Endometrium (tissue), 2 donors: ENCODE measurements around the gene PRKAR1B.
"Not testable (repeated sequence)": the region's sequence is repeated elsewhere in the genome, so short reads cannot be mapped to it uniquely, and the experiment has no call there.

Source experiments
- FAIRE-seq: peaks from 2 replicates; lab custom pipeline; 2012; peaks lifted over from hg19 to GRCh38; lab: Jason Lieb, UNC
- donor health status: control.
- donor health status: control.

PRKAR1B gene

DNA sequence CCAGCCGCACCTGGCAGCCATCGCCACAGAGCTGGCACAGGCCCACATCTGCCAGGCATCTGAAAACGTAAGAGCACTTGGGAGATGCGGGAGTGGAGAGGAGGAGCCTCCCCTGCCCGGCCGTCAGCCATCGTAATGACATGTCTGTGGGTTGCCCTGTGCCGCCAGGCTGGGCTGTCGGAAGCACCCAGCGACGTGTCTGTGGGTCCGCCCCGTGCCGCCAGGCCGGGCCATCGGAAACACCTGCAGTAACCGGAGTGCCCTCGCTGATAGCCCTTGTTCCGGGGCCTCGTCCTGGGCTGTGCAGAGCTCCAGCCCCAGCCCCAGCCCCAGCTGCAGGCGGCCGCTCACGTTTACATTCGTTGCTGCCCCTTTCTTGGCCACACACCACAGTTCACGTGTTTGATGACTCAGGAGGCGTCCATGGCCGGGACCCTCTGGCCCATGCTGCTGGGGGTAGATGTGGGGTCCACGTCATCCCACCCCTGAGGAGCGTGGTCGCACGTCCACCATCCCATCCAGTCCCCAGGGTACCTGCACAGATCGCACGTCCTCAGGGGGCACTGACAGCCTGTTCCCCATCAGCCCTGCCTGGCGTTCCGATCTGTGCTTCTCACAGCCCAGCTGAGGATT, 30.0 kb upstream of the PRKAR1B start:
- FAIRE-seq, result no peak

DNA sequence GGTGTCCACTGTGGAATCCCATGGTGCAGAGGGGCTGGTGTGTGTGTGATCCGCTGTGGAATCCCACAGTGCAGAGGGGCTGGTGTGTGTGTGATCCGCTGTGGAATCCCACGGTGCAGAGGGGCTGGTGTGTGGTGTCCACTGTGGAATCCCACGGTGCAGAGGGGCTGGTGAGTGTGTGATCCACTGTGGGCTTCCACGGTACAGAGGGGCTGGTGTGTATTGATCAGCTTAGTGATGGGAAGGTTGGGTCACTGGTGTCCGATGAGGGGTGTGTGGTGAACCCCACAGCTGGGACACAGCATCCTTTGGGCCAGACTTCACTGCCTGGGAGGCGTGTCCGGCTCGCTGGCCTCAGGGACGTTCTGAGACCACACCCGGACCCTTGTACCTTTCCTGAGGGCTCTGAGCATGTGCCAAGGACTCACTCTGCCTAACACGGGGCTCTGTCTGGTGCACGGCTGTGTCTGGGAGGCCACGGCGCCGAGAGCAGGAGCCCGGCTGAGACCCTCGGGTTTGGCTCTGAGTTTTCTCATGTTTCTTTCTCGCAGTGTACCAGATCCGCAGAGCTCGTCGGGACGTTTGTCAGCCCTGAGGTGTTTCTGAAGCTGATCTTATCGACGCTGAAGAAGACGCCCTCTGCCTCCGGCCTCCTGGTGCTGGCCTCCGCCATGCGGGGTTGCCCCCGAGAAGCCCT, 29.3 kb upstream of the PRKAR1B start:
- no peak for FAIRE-seq

DNA sequence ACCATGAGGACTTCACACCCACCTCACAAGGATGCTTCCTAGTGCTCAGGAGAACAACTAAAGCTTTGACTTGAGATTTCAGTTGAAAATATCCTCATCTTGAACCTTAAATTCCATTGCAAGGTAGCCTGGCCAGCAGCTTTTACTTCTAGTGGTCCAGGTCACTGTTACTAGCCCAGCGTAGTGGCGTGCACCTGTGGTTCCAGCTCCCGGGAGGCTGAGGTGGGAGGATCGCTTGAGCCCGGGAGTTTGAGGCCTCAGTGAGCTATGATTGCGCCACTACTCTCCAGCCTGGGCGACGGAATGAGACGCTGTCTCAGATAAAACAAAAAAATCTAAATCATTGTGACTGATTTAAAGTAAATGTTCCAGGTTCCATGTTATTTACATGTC, 28.3 kb upstream of the PRKAR1B start:
- no peak for FAIRE-seq

DNA sequence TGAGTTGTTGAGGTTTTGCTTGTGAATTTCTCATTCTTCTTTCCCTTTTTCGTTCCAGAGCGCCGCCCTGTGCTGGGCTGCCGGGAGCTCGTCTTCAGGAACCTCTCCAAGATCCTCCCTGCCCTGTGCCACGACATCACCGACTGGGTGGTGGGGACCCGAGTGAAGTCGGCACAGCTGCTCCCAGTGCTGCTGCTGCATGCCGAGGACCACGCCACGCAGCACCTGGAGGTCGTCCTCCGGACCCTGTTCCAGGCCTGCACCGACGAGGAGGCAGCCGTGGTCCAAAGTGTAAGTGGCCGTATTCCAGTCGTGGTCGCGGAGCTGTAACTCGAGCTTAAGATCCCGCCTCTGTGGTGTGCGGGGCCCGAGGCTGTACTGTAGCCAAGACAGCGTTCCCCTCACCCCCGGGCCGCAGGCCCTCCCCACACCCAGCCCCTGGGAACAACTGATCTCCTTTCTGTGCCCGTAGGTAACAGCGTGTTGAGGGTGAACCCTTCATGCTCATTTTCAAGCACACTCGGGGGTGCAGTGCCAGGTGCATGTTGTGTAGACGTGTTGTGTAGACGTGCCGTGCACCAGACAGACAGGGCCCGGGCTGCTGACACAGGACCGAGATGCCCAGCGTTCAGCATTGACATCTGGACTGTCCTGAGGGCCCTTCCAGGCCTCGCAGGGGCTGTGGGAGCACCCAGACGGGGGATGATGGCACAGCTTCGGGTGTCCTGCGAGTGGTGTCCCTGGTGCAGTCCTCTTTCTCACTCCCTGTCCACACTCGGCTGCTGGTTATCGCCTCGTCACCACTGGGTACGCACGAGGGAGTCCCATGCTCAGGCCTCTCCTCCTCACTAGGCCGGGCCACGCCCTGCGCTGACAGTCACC, 27.7 kb upstream of the PRKAR1B start:
- no peak for FAIRE-seq

DNA sequence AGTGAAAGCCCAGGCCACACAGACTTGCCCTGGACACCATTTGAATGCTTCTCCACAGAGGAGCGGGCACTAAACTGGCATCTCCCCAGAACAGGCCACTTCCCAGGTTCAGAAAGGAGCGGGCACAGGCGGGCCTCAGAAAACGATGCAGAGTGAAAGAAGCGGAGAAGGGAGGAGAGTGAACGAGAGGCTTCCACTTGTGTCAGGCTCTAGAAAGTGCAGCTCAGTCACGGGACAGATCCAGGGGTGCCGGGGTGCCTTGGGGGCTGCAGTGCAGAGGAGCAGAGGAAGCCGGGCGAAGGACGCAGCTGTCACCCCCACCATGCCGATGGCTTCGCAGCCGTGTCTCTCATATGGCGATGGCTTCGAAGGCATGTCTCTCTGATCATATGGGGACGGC, 26.1 kb upstream of the PRKAR1B start:
- no peak for FAIRE-seq

DNA sequence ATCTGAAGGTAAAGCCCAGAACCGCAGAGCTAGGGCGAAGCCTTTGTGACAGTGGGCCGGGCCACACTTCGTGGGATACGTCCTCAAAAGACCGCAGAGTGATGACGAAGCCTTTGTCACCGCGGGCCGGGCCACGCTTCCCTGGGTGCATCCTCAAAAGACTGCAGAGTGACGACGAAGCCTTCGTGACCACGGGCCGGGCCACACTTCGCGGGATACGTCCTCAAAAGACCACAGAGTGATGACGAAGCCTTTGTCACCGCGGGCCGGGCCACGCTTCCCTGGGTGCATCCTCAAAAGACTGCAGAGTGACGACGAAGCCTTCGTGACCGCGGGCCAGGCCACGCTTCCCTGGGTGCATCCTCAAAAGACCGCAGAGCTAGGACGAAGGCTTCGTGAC, 25.2 kb upstream of the PRKAR1B start:
- FAIRE-seq, result not testable (repeated sequence)

DNA sequence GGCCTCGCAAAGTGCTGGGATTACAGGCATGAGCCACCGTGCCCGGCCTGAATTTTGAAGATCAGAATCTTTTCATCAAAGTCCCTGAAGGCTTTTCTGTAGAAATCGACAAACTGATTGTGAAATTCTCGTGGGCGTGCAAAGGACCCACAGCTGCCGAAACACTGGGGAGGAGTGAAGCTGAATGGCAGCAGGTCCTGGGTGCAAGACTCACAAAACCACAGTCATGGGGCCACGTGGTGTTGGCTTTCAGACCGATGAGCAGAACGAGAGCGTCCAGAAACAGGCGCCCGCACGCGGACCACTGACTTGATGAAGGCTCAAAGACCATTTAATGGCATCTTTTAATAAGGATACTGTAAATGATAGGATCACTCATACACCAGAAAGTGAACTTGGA, 24.7 kb upstream of the PRKAR1B start:
- FAIRE-seq, result no peak

DNA sequence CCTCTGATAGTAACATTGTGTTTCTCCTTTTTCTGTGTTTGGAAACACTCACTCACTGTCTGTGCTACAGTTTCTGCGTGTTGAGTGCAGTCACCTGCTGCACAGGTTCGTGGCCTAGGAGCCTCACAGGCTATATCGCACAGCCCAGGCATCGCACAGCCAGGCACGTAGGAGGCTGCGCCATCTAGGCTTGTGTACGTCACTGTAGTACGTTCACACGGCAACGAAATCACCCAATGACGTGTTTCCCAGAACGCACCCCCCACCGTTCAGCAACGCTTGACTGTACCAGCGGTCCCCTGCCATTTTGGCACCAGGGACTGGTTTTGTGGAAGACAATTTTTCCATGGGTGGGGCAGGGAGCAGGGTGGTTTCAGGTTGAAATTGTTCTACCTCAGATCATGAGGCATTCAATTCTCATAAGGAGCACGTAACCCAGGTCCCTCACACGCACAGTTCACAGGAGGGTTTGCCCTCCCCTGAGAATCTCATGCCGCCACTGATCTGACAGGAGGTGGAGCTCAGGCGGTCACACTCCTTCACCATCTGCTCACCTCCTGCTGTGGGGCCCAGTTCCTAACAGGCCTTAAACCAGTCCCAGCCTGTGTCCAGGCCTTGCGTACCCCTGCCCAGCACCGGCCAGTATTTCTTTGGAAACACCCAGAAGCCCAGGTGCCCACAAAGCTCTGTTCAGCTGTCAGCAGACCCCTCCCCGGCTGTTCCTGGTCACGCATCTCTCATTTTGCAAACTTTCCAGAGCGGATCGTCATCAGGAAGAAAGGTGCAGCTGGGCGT, 23.2 kb upstream of the PRKAR1B start:
- no peak for FAIRE-seq

DNA sequence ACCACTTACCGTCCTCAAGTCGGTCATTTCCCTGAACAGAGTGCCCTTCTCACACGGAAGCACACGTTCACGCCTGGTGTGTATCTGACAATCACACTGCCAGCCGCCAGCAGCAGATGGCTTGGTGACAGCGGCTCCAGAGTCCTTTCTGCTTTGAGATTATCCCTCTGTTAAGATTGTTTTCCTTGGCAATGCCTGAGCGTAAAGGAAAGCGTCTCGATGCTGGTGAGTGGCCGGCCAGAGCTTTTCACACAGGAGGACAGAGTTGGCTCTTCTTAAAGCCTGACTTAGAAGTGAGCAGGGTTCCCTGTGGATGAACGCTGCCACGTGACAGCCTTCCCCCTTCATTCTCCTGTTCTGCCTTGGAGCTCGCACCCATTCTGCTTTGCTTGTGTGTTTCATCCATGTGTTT, 22.1 kb upstream of the PRKAR1B start:
- no peak for FAIRE-seq

DNA sequence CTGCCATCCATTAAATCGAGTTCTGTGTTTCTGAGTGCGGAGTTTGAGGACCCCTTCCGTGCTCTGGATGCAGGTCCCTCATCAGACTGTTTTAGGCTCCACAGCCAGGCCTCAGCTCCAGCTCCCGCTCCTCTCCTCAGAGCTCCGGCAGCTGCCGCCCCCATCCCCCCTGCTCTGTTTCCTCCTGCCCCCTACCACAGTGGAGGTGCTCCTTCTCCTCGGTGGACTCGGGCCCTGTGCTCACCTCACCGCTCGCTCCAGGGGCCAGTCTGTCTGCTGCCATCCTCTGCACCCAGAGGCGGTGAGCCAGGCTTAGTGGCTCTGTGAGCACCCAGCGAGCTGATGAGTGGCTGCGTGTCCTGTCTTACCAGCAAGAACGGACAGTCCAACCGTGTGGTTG, 21.4 kb upstream of the PRKAR1B start:
- FAIRE-seq, result no peak

DNA sequence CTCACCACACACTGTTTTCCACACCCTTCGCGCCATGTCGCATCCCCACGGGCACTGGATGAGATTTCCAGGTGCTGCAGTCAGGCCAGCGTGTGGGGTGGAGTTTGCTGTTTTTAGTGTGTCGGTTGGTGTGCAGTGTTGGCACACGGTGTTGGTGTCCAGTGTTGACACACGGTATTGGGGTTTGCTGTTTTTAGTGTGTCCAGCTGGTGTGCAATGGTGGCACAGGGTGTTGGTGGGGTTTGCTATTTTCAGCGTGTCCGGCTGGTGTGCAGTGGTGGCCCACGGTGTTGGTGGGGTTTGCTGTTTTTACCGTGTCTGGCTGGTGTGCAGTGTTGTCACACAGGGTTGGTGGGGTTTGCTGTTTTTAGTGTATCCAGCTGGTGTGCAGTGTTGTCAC, 20.1 kb upstream of the PRKAR1B start:
- no peak for FAIRE-seq

DNA sequence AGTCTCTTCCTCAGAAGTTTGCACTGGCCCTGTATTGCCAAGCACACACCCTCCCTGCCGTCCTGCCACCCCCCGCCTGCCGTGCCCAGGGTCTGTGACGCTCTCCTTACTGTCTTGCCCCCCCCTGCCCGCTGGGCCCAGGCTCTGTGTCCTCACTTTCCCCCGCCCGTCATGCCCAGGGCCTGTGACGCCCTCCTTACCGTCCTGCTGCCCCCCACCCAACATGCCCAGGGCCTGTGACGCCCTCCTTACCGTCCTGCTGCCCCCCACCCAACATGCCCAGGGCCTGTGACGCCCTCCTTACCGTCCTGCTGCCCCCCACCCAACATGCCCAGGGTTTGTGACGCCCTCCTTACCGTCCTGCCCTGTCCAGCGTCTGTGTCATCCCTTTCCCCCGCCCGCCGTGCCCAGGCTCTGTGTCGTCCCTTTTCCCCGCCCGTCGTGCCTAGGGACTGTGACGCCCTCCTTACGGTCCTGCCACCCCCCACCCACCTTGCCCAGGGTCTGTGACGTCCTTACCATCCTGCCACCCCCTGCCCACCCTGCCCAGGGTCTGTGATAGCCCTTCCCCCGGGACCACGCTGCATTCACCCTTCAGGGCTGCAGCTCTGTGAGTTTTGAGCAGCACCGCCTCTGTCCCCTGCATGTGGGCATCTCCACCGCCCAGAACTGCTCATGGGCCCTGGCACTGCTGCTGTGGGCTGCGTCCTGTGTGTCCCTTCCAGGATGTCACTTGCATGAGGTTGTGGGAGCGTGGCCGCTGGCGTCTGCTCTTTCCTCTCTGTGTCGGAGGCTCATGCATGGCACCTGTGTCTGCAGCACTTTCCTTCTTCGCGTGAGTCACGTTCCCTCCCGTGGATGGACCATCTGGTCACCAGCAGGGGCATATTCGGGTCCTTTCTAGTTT, 19.3 kb upstream of the PRKAR1B start:
- FAIRE-seq, result no peak

DNA sequence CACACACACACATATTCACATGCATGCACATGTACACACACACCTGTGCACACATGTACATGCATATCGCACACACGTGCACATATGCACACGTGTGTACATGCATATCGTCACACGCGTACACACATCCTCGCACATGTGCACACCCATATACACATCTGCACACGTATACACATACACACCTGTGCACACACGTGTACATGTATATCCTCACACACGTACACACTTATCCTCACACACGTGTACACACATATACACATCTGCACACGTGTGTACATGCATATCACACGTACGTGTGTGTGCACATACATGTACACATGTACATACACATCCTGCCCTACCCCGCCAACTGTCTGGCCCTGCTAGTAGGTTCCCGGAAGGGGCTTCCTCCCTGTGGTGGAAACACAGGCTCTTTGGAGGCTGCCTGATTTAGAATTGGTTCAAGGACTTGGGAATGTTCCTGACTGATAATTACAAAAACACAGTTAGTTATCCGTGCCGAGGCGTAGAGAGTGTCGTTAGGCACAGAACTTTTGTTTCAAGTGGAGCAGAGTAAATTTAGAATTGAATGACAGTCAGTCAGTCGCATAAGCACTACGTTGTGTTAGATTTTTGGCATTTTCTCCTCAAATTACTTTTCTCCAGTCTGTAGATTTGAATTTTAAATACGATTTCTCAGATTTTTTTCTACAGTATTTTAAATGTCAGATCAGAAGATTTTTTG, 18.5 kb upstream of the PRKAR1B start:
- no peak for FAIRE-seq

DNA sequence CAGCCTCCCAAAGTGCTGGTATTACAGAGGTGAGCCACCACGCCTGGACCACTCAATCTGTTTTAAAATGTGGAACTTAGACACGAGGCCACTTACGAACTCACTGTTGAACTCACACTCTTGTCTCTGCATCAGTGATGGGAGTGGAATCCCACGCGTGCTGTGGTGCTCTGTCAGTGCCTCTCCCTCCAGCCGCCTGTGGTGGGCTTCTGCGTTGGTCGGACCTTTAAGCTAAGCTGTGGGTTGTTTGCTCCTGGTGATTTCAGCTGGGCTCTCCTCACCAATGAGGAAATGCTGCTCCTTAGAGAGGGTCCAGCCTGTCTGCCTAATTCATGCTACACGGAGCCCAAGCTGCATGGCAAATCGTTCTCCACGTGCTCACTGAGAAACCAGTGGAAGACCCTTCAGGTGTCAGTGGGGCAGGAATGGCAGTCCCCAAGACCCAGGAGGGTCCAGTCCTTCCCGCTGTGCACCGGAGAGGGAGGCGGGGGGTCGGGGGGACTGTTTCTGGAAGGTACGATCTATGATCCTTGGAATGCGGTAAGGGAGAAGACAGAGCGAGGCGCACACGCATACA, 17.9 kb upstream of the PRKAR1B start:
- no peak for FAIRE-seq

DNA sequence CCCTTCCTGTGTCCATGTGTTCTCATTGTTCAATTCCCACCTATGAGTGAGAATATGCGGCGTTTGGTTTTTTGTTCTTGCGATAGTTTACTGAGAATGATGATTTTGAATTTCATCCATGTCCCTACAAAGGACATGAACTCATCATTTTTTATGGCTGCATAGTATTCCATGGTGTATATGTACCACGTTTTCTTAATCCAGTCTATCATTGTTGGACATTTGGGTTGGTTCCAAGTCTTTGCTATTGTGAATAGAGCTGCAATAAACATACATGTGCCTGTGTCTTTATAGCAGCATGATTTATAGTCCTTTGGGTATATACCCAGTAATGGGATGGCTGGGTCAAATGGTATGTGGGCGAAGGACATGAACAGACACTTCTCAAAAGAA, 17.0 kb upstream of the PRKAR1B start:
- not testable (repeated sequence) for FAIRE-seq

DNA sequence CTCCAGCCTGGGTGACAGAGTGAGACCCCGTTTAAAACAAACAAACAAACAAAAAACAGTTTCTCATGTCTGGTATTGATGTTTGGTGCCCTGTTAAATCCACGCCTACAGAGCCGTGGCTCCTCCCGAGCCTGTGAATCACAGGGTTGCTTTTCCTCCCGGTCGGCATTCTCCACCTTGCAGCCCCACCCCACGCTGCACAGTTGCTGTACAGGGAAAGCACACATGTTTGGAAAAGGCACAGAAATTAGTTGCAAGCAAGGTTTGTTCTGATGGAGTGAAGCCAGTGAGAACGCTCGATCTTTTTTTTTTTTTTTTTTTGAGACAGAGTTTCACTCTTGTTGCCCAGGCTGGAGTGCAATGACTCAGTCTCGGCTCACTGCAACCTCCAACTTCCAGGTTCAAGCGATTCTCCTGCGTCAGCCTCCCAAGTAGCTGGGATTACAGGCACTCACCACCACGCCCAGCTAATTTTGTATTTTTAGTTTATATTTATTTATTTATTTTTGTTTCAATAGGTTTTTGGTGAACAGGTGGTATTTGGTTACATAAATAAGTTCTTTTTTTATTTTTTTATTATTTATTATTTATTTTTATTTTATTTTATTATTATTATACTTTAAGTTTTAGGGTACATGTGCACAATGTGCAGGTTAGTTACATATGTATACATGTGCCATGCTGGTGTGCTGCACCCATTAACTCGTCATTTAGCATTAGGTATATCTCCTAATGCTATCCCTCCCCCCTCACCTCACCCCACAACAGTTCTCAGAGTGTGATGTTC, 16.5 kb upstream of the PRKAR1B start:
- FAIRE-seq, result not testable (repeated sequence)

DNA sequence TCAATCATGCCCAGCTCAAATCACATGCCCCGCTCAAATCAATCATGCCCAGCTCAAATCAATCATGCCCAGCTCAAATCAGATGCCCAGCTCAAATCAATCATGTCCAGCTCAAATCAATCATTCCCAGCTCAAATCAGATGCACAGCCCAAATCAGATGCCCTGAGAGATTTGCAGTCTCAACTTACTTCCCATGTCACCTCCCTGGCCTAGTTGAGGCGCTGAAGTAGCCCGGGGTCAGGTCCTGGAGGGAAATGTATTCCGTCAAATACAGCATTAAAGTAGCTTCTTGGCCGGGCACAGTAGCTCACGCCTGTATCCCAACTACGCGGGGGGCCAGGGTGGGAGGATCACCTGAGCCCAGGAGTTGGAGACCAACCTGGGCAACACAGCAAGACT, 15.7 kb upstream of the PRKAR1B start:
- FAIRE-seq, result no peak

DNA sequence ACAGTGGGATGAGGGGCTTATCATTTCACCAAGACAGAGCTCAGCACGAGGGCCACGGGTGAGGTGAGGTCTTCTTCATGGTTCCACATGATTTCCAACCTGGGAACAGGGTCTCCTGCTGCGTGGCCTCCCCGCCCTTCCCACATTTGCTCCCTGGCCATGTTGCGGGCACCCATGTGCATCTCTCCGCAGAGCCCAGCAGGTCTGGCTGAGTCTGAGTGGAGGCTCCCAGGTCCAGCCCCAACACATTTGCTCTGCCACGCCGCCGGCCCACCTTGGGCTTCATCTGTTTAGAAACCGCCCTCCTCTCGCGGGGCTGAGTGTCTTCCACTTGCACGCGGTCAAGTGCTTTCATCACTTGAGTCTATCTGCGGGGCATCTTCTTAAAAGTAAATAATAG, 14.8 kb upstream of the PRKAR1B start:
- no peak for FAIRE-seq

DNA sequence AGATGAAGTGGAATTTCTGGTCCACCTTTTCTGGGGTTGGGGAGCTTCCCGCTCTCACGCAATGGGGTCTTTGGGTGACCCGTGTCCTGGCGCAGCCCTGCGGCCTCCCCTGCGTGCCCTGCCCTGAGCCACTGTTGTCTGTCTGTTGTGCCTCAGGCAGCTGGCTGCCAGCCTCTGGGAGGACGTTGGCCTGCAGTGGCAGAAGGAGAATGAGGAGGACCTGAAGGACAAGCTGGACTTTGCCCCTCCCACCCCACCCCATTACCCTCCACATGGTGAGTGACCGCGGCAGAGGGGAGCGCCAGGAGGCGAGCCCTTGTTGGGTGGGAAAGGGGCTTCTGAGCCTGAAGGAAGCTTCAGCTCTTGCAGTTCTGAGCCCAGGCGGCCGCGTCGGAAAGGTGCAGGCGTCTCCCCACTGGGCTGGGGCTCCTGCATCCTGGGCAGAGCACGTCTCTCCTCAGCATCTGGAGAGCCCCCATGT, 14.2 kb upstream of the PRKAR1B start:
- FAIRE-seq, result no peak
